CD4-positive, alpha-beta T cell (primary cell): ENCODE measurements around the gene S100A11. TPM values are rescaled to one million over a fixed set of nuclear protein-coding genes. Genes with fewer than 3 reads are reported as not detected.
A peak's percentile ranks its signal among the peaks of the same experiment; 100 is the strongest.

Experiments
- ATAC-seq: fragments of 200-7000 bp; cut with Tn5 transposase; one replicate; pipeline ENCODE4 v1.10.0; 2022; ENCODE audit warnings: mild to moderate bottlenecking; ENCODE audit not compliant: poor library complexity
- CTCF ChIA-PET: fragments of 350-600 bp; sonication (Branson Sonifier 250); formaldehyde crosslinking; loops from one replicate; lab custom pipeline; 2021; ENCODE audit warnings: antibody characterized with exemption, inconsistent platforms; lab: Charles Lee
- POLR2A ChIA-PET: fragments of 350-600 bp; sonication (Branson Sonifier 250); formaldehyde crosslinking; loops from one replicate; lab custom pipeline; 2021; ENCODE audit warnings: antibody characterized with exemption, inconsistent platforms; lab: Charles Lee
- DNase-seq, 14 experiments: peaks; one replicate each; pipeline ENCODE4 v3.0.0-alpha.2; 2013 to 2020; ENCODE audit warnings: mixed read lengths in 2 of 14
- H3K27ac ChIP-seq, 2 donors: one replicate each; pipeline versions ENCODE4 v1.5.1 to v1.7.0; 2013; ENCODE audit warnings: low read length in 2 of 2, low read depth in 1 of 2, mild to moderate bottlenecking in 1 of 2
- H3K27me3 ChIP-seq, 2 experiments: 1 replicate in 1 of 2; 2 replicates in 1 of 2; pipeline versions ENCODE4 v1.6.1 to v1.7.0; 2013; ENCODE audit warnings: low read length in 2 of 2, control low read depth in 1 of 2, mild to moderate bottlenecking in 1 of 2, moderate library complexity in 1 of 2; ENCODE audit not compliant: insufficient read depth in 2 of 2, control insufficient read depth in 1 of 2
- H3K36me3 ChIP-seq: one replicate; pipeline ENCODE4 v1.6.1; 2013; ENCODE audit warnings: low read length, control low read depth; ENCODE audit not compliant: insufficient read depth
- H3K4me1 ChIP-seq: one replicate; pipeline ENCODE4 v1.6.1; 2013; ENCODE audit warnings: low read length, control low read depth; ENCODE audit not compliant: insufficient read depth
- H3K4me3 ChIP-seq: one replicate; pipeline ENCODE4 v1.5.1; 2013; ENCODE audit warnings: mild to moderate bottlenecking, low read length, moderate library complexity
- H3K9me3 ChIP-seq, 2 experiments: 1 replicate in 1 of 2; 2 replicates in 1 of 2; pipeline versions ENCODE4 v1.6.1 to v1.7.0; 2013; ENCODE audit warnings: low read length in 2 of 2, mild to moderate bottlenecking in 2 of 2, control low read depth in 1 of 2, moderate library complexity in 1 of 2; ENCODE audit not compliant: control insufficient read depth in 1 of 2, insufficient read depth in 1 of 2
- H3K27ac Mint-ChIP-seq: one replicate; pipeline ENCODE4 v1.8.0; 2020; ENCODE audit warnings: mixed read lengths
- H3K27me3 Mint-ChIP-seq: one replicate; pipeline ENCODE4 v1.8.0; 2021; ENCODE audit warnings: mixed read lengths
- H3K36me3 Mint-ChIP-seq: one replicate; pipeline ENCODE4 v1.8.0; 2021; ENCODE audit warnings: low read depth, mixed read lengths
- H3K4me1 Mint-ChIP-seq: one replicate; pipeline ENCODE4 v1.8.0; 2021; ENCODE audit warnings: low read depth, mixed read lengths
- H3K4me3 Mint-ChIP-seq: one replicate; pipeline ENCODE4 v1.8.0; 2020; ENCODE audit warnings: mild to moderate bottlenecking, mixed read lengths
- H3K9me3 Mint-ChIP-seq: one replicate; pipeline ENCODE4 v1.8.0; 2020; ENCODE audit warnings: mixed read lengths
- CTCF ChIP-seq: fragments of 200-600 bp; IDR thresholded peaks from one replicate; pipeline ENCODE4 v1.8.0; 2022; ENCODE audit warnings: antibody characterized with exemption, mild to moderate bottlenecking
- intact Hi-C, 2 experiments: fragments of 100-400 bp; cut with DNase I in 1 of 2; cut with micrococcal nuclease in 1 of 2; formaldehyde crosslinking; loops; one replicate each; pipeline versions ENCODE4 v1.15.1 to v1.9.0; 2023 to 2025; cut with DNase I, micrococcal nuclease
- total RNA-seq, 174 experiments: library from RNA in 2 of 174; stranded (reverse) in 2 of 174; gene quantifications; one replicate each; pipeline ENCODE4 v1.2.3 and lab custom pipeline; 2021 to 2026

The S100A11 gene
- total RNA-seq, 2 experiments from 2014 or later, result 23.6 to 24.1 TPM

- H3K9me3 ChIP-seq, result no peaks in the 10 kb centered on the region
- DNase-seq (no peak), ATAC-seq (no peak)
- Mint-ChIP-seq H3K4me3 (no peak overlapping the region), H3K27ac (peak overlapping the region; percentile 69), H3K4me1 (peaks cover 55% of the 10 kb centered on the region), H3K9me3 (no peaks in the 10 kb centered on the region), H3K27me3 (no peaks in the 10 kb centered on the region), H3K36me3 (peaks cover 89% of the 10 kb centered on the region)
- intact Hi-C loops, result no loop called here
- peaks cover 38% of the 10 kb centered on the region for H3K4me1 ChIP-seq
- CTCF ChIA-PET, result interaction anchor here (1.4 to 2.9 kb wide), 4 partner anchors 16 to 52 kb away, joined by 5 to 11 read pairs (median 8); no protein-coding TSS in a partner anchor
- no peak overlapping the region for H3K27ac ChIP-seq
- no peak for TF ChIP-seq CTCF
- H3K27me3 ChIP-seq, result no peaks in the 10 kb centered on the region
- POLR2A ChIA-PET, result interaction anchor here (1.0 kb wide), 1 partner anchor 9 kb away, joined by 3 read pairs; no protein-coding TSS in a partner anchor
- no peak overlapping the region for H3K4me3 ChIP-seq
- H3K36me3 ChIP-seq, result peaks cover 56% of the 10 kb centered on the region
Measured at GRCh38 chr1:151985270-151985669, 51.5 kb downstream of the S100A11 start.

DNA sequence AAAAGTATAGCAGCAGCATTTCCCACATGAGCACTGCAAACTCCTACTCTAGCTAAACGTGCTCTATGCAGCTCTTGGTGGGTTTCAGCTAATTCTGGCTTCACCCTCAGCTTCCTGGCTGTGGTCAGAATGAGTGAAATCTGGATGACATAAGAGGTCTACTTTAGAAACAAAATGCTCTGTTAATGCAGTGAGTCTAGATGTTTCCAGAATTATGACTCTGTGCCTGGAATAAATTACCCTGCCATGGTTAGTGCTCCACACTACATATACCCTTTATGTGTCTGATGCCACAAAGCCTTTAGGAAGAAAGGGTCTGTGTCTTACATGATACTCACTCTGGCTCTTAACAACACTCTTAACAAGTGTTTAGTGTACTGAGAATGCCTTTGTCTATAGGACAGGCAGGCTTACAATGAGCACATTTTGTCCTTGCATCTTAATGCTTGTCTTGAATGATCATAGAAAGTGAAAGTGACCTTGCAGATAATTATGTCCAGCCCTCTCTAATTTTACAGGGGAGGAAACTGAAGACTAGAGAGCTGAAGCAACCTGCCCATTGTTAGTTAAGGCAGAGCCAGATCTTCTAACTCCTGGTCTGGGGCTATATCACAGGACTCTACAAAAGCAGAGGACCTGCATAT lies 52.4 kb downstream of the S100A11 start:
- intact Hi-C loops, result no loop called here
- POLR2A ChIA-PET, result interaction anchor here (1.2 kb wide), 1 partner anchor 9 kb away, joined by 3 read pairs; the partner anchor contains the start of gene S100A10
- H3K36me3 ChIP-seq, result peaks cover 56% of the 10 kb centered on the region

More for the DNA sequence above, 52.4 kb downstream of the S100A11 start:
- Mint-ChIP-seq H3K9me3 (no peaks in the 10 kb centered on the region), H3K27ac (peak overlapping the region; percentile 69), H3K36me3 (peaks cover 86% of the 10 kb centered on the region), H3K27me3 (no peaks in the 10 kb centered on the region), H3K4me1 (peaks cover 46% of the 10 kb centered on the region), H3K4me3 (no peak overlapping the region)
- DNase-seq, result peak in 1 of 14 experiments; percentile 55
- Histone ChIP-seq H3K27me3 (no peaks in the 10 kb centered on the region), H3K9me3 (no peaks in the 10 kb centered on the region), H3K27ac (peak overlapping the region in 1 of 2 donors; percentile 11), H3K4me3 (no peak overlapping the region), H3K4me1 (peaks cover 29% of the 10 kb centered on the region)
- peak; percentile 68 for ATAC-seq
- CTCF ChIA-PET, result interaction anchor here (1.4 to 2.9 kb wide), 2 partner anchors 16 to 17 kb away, joined by 5 to 11 read pairs; no protein-coding TSS in a partner anchor
- TF ChIP-seq CTCF, result no peak

Other genes starting within 250 kb of the S100A11 start
- 1 to 10 TPM; 6.1 to 6.4 TPM for gene TDRKH, start 246.5 kb downstream of the S100A11 start, total RNA-seq
- gene LINGO4, start 231.6 kb downstream of the S100A11 start, total RNA-seq, result under 1 TPM; 0.06 to 0.16 TPM
- 1 to 10 TPM; 3.6 to 3.7 TPM for gene RORC, start 205.2 kb downstream of the S100A11 start, total RNA-seq
- under 1 TPM; 0.75 to 0.88 TPM for gene C2CD4D, start 197.2 kb downstream of the S100A11 start, total RNA-seq
- not detected for gene THEM5, start 183.3 kb downstream of the S100A11 start, total RNA-seq
- 10 to 100 TPM; 24.0 to 24.5 TPM for gene THEM4, start 127.5 kb downstream of the S100A11 start, total RNA-seq
- 100 to 1,000 TPM; 189 to 204 TPM for gene S100A10, start 43.1 kb downstream of the S100A11 start, total RNA-seq
- gene TCHHL1, start 52.1 kb upstream of the S100A11 start, total RNA-seq, result not detected
- gene TCHH, start 78.4 kb upstream of the S100A11 start, total RNA-seq, result not detected
- not detected for gene RPTN, start 122.2 kb upstream of the S100A11 start, total RNA-seq
- gene HRNR, start 187.2 kb upstream of the S100A11 start, total RNA-seq, result not detected